ENCODE measurements around the gene TRPC1.
"Not testable (repeated sequence)": the region's sequence is repeated elsewhere in the genome, so short reads cannot be mapped to it uniquely, and the experiment has no call there.

TRPC1 gene

GRCh38 chr3:142723968-142724681 is at the start of gene TRPC1:
TSS of gene TRPC1 (plus strand) at chr3:142724034. CDS start at chr3:142724560, 526 bp downstream.
- DNase-seq (ENCODE audit: low read depth) = peak; percentile 58

GRCh38 chr3:142676151-142676550 is 47.7 kb upstream of the TRPC1 start:
- DNase-seq (ENCODE audit: low read depth) = no peak

DNA sequence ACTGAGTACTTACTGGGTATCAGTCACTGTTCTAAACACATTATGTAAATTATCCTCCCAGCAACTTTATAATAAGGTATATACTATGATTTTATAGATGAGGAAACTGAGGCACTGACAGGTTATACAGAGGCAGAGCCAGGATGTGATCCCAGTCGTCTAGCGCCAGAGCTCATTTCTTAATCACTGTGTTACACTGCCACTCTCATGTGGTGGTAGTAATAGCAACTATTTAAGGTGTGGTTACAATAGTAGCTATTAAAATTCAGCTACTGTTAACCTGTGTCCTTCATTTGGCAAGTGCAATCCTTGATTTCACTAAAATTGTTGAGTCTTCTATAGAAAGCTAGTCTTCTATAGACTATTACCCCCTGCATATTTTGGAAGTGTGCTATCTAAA is 43.1 kb upstream of the TRPC1 start:
- DNase-seq (ENCODE audit: low read depth) = no peak

- no peak for DNase-seq (ENCODE audit: low read depth)
Measured at GRCh38 chr3:142690613-142691012, 33.2 kb upstream of the TRPC1 start.

- no peak for DNase-seq (ENCODE audit: low read depth)
Measured at GRCh38 chr3:142691527-142691926, 32.3 kb upstream of the TRPC1 start.

- DNase-seq (ENCODE audit: low read depth) = no peak
Measured at GRCh38 chr3:142693136-142693853, 30.5 kb upstream of the TRPC1 start.

DNA sequence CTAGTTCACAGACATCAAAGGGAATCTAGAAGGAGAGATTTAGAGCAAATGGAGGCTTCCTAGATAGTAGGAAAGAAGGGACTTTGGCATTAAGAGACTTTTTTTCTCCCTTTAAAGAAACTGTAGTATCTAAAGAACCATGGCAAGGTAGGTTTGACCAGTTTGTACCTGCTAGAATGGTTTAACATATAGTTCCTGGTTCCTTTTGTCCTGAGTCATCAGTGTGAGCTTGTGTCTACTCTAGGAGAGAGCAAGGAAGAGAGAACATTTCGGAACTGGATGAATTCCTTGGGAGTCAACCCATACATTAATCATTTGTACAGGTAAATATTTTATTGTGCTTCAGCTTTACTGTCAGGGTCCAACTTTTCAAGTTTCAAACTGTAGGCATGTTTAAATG is 29.6 kb upstream of the TRPC1 start:
- no peak for DNase-seq (ENCODE audit: low read depth)

DNA sequence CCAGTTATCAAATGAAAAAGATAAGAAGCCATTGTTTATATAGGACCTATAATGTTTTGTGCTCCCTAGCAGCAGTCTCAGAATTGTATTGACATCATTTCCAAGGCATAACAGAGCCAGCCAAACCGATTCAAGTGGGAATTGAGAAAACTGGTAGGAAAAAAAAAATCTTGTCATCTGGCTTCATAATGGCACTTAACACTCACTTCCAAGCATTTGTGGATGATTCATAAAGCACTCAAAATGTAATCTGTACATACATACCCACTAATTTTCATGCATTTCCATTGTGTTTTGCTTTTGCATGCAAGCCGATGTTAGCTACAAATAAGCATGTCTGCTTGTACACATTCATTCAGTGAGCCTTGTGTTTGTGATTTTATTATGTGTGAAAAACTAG is 18.6 kb upstream of the TRPC1 start:
- no peak for DNase-seq (ENCODE audit: low read depth)

GRCh38 chr3:142706321-142707127 is 17.3 kb upstream of the TRPC1 start:
- DNase-seq (ENCODE audit: low read depth) = no peak

- DNase-seq (ENCODE audit: low read depth) = no peak
Measured at GRCh38 chr3:142709207-142709606, 14.6 kb upstream of the TRPC1 start.

DNA sequence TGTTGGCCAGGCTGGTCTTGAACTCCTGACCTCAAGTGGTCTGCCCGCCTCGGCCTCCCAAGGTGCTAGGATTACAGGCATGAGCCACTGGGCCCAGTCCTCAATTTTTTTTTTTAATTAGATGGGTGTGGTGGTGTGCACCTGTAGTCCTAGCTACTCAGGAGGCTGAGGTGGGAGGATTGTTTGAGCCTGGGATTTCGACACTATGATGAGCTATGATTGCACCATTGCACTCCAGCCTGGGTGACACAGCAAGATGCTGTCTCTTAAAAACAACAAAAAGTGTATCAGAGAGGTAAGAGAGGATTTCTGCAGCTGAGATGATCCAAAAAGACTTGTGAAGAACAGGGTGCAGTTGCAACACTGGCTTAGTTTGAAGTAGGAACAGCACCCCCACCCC is 9.0 kb upstream of the TRPC1 start:
- not testable (repeated sequence) for DNase-seq (ENCODE audit: low read depth)

GRCh38 chr3:142716102-142716501 is 7.7 kb upstream of the TRPC1 start:
- no peak for DNase-seq (ENCODE audit: low read depth)

DNA sequence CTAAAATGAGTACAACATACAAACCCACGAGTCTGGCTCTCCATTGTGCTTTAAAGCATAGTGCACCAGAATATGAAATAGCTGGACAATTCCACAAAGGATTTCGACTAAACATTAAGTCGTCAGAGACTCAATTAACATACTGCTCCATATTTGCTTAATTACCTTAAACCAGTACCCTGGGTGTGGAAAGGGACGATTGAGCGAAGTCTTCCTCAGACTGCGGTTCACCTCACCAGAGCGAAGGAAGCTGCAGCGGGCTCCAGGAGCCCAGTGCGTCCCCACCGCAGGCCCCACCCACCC is 218 bp upstream of the TRPC1 start:
- no peak for DNase-seq (ENCODE audit: low read depth)

- peak; percentile 3 for DNase-seq (ENCODE audit: low read depth)
Measured at GRCh38 chr3:142724682-142725356, 985 bp downstream of the TRPC1 start.

DNA sequence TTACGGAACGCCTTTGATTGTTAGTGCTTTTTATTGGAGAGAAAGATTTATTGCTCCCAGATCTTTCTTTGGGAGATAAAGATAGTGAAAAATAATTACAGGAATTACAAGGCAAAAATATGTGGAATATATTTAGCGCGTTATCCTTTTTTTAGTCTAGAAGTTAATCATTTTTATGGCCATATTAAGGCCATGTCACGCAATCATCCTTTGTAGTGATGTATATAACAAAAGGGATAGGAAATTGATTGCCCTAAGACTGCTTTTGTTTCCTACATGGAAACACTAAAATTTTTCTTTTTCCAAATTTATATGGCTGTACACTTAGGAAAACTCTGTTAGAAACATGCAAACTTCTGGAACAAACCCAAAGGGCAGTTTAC is 1.5 kb downstream of the TRPC1 start:
- DNase-seq (ENCODE audit: low read depth) = no peak

GRCh38 chr3:142726017-142726416 is 2.2 kb downstream of the TRPC1 start:
- DNase-seq (ENCODE audit: low read depth) = no peak

DNA sequence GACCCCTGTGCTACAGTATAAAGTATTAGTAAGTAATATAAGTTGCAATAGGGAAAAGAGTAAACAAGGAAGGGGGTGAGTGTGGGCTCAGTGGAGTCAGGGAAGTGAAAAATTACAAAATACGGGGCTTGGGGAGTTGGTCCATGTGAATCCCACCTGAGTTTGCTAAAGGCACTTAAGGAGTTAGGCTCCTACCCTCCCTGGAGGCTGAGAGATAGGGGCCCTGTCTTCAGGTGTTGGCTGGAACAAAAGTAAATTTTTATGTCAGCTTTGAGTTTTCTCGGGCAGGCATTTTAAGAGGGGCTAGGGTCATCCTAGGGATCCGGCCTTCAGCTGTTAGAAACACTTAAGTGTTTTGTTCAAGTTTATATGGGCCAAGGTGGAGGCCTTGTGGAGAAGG is 8.2 kb downstream of the TRPC1 start:
- DNase-seq (ENCODE audit: low read depth) = no peak

- DNase-seq (ENCODE audit: low read depth) = no peak
Measured at GRCh38 chr3:142734834-142735233, 11.0 kb downstream of the TRPC1 start.

DNA sequence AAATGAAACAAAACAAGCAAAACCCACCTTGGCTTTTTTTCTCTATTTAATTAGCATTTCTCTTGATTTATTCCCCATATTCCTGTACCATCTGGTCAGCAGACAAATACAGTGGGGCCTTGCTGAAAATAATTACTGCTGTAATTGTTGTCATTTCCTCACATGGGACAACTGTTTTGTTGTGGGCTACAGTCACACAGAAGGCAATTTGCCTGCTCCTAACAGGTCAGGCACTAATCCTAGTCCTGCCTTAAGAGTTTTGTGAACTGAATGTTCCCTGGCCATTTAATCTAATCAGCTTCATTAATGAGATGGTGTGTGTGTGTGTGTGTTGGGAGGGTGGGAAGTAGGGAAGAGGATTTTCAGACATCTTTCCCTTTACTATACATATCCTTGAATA is 11.6 kb downstream of the TRPC1 start:
- no peak for DNase-seq (ENCODE audit: low read depth)

DNA sequence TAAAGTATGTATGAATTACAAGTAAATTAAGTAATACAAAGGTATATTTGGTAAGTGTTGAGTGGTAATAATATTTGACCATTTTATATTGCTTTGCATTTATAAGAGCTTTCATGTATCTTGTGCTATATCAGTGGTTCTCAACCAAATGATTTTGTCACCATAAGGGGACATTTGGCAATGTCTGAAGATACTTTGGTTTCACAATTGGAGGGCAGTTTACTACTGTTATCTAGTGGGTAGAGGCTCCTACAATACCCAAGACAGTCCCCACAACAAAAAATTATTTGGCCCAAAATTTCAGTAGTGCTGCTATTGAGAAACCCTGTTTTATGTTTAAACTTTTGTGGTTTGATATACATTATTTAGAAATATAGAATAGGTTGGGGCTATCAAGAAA is 14.6 kb downstream of the TRPC1 start:
- DNase-seq (ENCODE audit: low read depth) = no peak

GRCh38 chr3:142746646-142747045 is 22.8 kb downstream of the TRPC1 start:
- no peak for DNase-seq (ENCODE audit: low read depth)

DNA sequence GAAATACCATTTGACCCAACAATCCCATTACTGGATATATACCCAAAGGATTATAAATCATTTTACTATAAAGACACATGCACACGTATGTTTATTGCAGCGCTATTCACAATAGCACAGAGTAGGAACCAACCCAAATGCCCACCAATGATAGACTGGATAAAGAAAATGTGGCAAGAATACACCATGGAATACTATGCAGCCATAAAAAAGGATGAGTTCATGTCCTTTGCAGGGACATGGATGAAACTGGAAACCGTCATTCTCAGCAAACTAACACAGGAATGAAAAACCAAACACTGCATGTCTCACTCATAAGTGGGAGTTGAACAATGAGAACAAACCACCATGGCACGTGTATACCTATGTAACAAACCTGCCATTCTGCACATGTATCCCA is 26.7 kb downstream of the TRPC1 start:
- DNase-seq (ENCODE audit: low read depth) = not testable (repeated sequence)

- DNase-seq (ENCODE audit: low read depth) = not testable (repeated sequence)
Measured at GRCh38 chr3:142752605-142753004, 28.8 kb downstream of the TRPC1 start.
